ENCODE results near the gene PARVG. TPM values are rescaled to one million over a fixed set of nuclear protein-coding genes. Genes with fewer than 3 reads are reported as not detected.

PARVG gene
- total RNA-seq, 2 experiments from 2014 or later = 76.5 to 76.9 TPM

GRCh38 chr22:44159221-44159620 lies 21.5 kb upstream of the PARVG start:
- Mint-ChIP-seq H3K4me1 (ENCODE audit: low read depth) (no peaks in the 10 kb centered on the region), H3K27ac (no peak overlapping the region), H3K36me3 (ENCODE audit: low read depth) (no peaks in the 10 kb centered on the region), H3K9me3 (no peaks in the 10 kb centered on the region), H3K4me3 (no peak overlapping the region), H3K27me3 (no peaks in the 10 kb centered on the region)
- no peak for TF ChIP-seq CTCF (IDR thresholded peaks at IDR 0.05)
- intact Hi-C loops (cut with micrococcal nuclease) = no loop called here
- ATAC-seq (no peak), DNase-seq (no peak)
- ChIA-PET POLR2A (no interaction called here), CTCF (no interaction called here)

- no peak for DNase-seq
- Mint-ChIP-seq H3K4me3 (no peak overlapping the region), H3K36me3 (ENCODE audit: low read depth) (no peaks in the 10 kb centered on the region), H3K9me3 (no peaks in the 10 kb centered on the region), H3K27me3 (no peaks in the 10 kb centered on the region), H3K4me1 (ENCODE audit: low read depth) (no peaks in the 10 kb centered on the region), H3K27ac (no peak overlapping the region)
- intact Hi-C loops (cut with micrococcal nuclease) = no loop called here
- POLR2A ChIA-PET = no interaction called here
- no peak for TF ChIP-seq CTCF (IDR thresholded peaks at IDR 0.05)
- CTCF ChIA-PET = no interaction called here
- no peak for ATAC-seq
Observed at GRCh38 chr22:44159811-44160210, 20.9 kb upstream of the PARVG start.

GRCh38 chr22:44160421-44160820 lies 20.3 kb upstream of the PARVG start:
- H3K9me3 Mint-ChIP-seq = no peaks in the 10 kb centered on the region
- ChIA-PET POLR2A (no interaction called here), CTCF (no interaction called here)
- H3K27me3 Mint-ChIP-seq = no peaks in the 10 kb centered on the region
- H3K4me1 Mint-ChIP-seq (ENCODE audit: low read depth) = no peaks in the 10 kb centered on the region
- intact Hi-C loops (cut with micrococcal nuclease) = no loop called here
- H3K4me3 Mint-ChIP-seq = no peak overlapping the region
- no peaks in the 10 kb centered on the region for H3K36me3 Mint-ChIP-seq (ENCODE audit: low read depth)
- no peak for TF ChIP-seq CTCF (IDR thresholded peaks at IDR 0.05)
- no peak for ATAC-seq
- no peak overlapping the region for H3K27ac Mint-ChIP-seq
- no peak for DNase-seq

GRCh38 chr22:44161673-44162072 lies 19.1 kb upstream of the PARVG start:
- no peak overlapping the region for H3K4me3 Mint-ChIP-seq
- no peaks in the 10 kb centered on the region for H3K4me1 Mint-ChIP-seq (ENCODE audit: low read depth)
- POLR2A ChIA-PET = no interaction called here
- DNase-seq (no peak), ATAC-seq (no peak)
- H3K27ac Mint-ChIP-seq = no peak overlapping the region
- H3K36me3 Mint-ChIP-seq (ENCODE audit: low read depth) = no peaks in the 10 kb centered on the region
- no peak for TF ChIP-seq CTCF (IDR thresholded peaks at IDR 0.05)
- H3K27me3 Mint-ChIP-seq = no peaks in the 10 kb centered on the region
- no peaks in the 10 kb centered on the region for H3K9me3 Mint-ChIP-seq
- intact Hi-C loops (cut with micrococcal nuclease) = no loop called here
- CTCF ChIA-PET = no interaction called here

DNA sequence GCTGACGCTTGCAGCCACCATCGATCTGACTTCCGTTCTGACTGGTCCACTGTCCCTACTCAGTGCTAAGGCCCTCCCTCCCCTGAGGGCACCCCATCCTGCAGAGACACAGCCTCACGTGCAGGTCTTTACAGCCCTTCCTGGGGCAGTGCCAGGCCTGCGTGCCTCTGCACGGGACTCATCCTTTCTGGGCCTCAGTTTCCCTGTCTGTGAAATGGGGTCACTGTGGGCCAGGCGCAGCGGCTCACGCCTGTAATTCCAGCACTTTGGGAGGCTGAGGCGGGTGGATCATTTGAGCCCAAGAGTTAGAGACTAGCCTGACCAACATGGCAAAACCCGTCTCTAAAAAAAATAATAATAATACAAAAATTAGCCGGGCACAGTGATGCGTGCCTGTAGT lies 17.8 kb upstream of the PARVG start:
- no peaks in the 10 kb centered on the region for H3K36me3 Mint-ChIP-seq (ENCODE audit: low read depth)
- TF ChIP-seq CTCF (IDR thresholded peaks at IDR 0.05) = no peak
- H3K9me3 Mint-ChIP-seq = no peaks in the 10 kb centered on the region
- H3K4me1 Mint-ChIP-seq (ENCODE audit: low read depth) = no peaks in the 10 kb centered on the region
- H3K27ac Mint-ChIP-seq = no peak overlapping the region
- no peak overlapping the region for H3K4me3 Mint-ChIP-seq
- DNase-seq (no peak), ATAC-seq (no peak)
- no peaks in the 10 kb centered on the region for H3K27me3 Mint-ChIP-seq
- CTCF ChIA-PET = no interaction called here
- intact Hi-C loops (cut with micrococcal nuclease) = no loop called here
- POLR2A ChIA-PET = no interaction called here

All from activated CD8-positive, alpha-beta T cell treated with anti-CD3 and anti-CD28 coated beads for 36 hours (primary cell).